Endodermal cell (in vitro differentiated cells): ENCODE results near the gene MBTD1. TPM values are rescaled to one million over a fixed set of nuclear protein-coding genes. Genes with fewer than 3 reads are reported as not detected.

Experiments
- DNase-seq: peaks from one replicate; pipeline ENCODE4 v3.0.0-alpha.2; 2017
- H3K27ac ChIP-seq: 2 replicates; pipeline ENCODE4 v1.5.1; 2013; ENCODE audit warnings: mild to moderate bottlenecking, low read depth, low read length, moderate library complexity
- H3K27me3 ChIP-seq: 2 replicates; pipeline ENCODE4 v1.6.1; 2013; ENCODE audit warnings: mild to moderate bottlenecking, low read length, moderate library complexity; ENCODE audit not compliant: insufficient read depth, control insufficient read depth, poor library complexity, severe bottlenecking
- H3K36me3 ChIP-seq: 2 replicates; pipeline ENCODE4 v1.7.0; 2013; ENCODE audit warnings: mild to moderate bottlenecking, low read length, moderate library complexity; ENCODE audit not compliant: control insufficient read depth, insufficient read depth
- H3K4me1 ChIP-seq: one replicate; pipeline ENCODE4 v1.7.0; 2013; ENCODE audit warnings: low read length; ENCODE audit not compliant: control insufficient read depth, insufficient read depth
- H3K4me3 ChIP-seq: 2 replicates; pipeline ENCODE4 v1.5.1; 2013; ENCODE audit warnings: mild to moderate bottlenecking, low read length, moderate library complexity
- H3K9ac ChIP-seq: 2 replicates; pipeline ENCODE4 v1.6.1; 2013; ENCODE audit warnings: mild to moderate bottlenecking, low read length, moderate library complexity; ENCODE audit not compliant: poor library complexity, severe bottlenecking; ENCODE audit errors: extremely low read depth
- H3K9me3 ChIP-seq: 2 replicates; pipeline ENCODE4 v1.6.1; 2013; ENCODE audit warnings: mild to moderate bottlenecking, low read length, moderate library complexity; ENCODE audit not compliant: control insufficient read depth
- H3K27ac Mint-ChIP-seq: 2 replicates; pipeline ENCODE4 v1.8.0; 2020; ENCODE audit warnings: mixed read lengths
- H3K27me3 Mint-ChIP-seq: 2 replicates; pipeline ENCODE4 v1.8.0; 2021; ENCODE audit warnings: mild to moderate bottlenecking, mixed read lengths; ENCODE audit not compliant: insufficient read depth
- H3K36me3 Mint-ChIP-seq: 2 replicates; pipeline ENCODE4 v1.8.0; 2020; ENCODE audit warnings: low read depth, mixed read lengths
- H3K4me1 Mint-ChIP-seq: 2 replicates; pipeline ENCODE4 v1.8.0; 2020; ENCODE audit warnings: mixed read lengths
- H3K4me3 Mint-ChIP-seq: 2 replicates; pipeline ENCODE4 v1.8.0; 2020; ENCODE audit warnings: mild to moderate bottlenecking, moderate library complexity, mixed read lengths
- H3K9me3 Mint-ChIP-seq: 2 replicates; pipeline ENCODE4 v1.8.0; 2020; ENCODE audit warnings: mild to moderate bottlenecking, mixed read lengths
- CTCF ChIP-seq: fragments of 200-600 bp; sonication (generic); conservative IDR thresholded peaks from 2 replicates; pipeline ENCODE4 v1.5.0; 2021; ENCODE audit warnings: antibody characterized with exemption, mild to moderate bottlenecking
- WGBS, 2 experiments: methylation state at CpG; one replicate each; pipeline versions ENCODE4 v1.1.5 to v1.1.7; 2013; ENCODE audit warnings: missing lambda C conversion rate in 2 of 2, mixed read lengths in 1 of 2; ENCODE audit not compliant: insufficient coverage in 1 of 2, insufficient read length in 1 of 2; 5-methylcytosine and 5-hydroxymethylcytosine counted together
- total RNA-seq, 2 donors: library from RNA; stranded (reverse); fragmentation: NEBNext Ultra II Directional in 1 of 2; extraction: Animal tissue kit (Norgen Biotek cat#: 25700) in 1 of 2; gene quantifications; 2 replicates in 1 of 2; 3 replicates in 1 of 2; pipeline ENCODE4 v1.2.1, GENCODE V29; 2021

MBTD1 gene
- total RNA-seq, 2 donors from 2014 or later, result 33.6 to 37.7 TPM

GRCh38 chr17:51238255-51238887, 21.5 kb downstream of the MBTD1 start:
- no peak overlapping the region for H3K27ac Mint-ChIP-seq
- WGBS, 2 experiments, result 90 to 98% methylated on average over 3 to 6 of the region's 6 CpGs
- H3K27me3 Mint-ChIP-seq, result no peaks in the 10 kb centered on the region

GRCh38 chr17:51234162-51234561, 25.7 kb downstream of the MBTD1 start:
- H3K9ac ChIP-seq, result no peak overlapping the region
- no peaks in the 10 kb centered on the region for H3K9me3 ChIP-seq
- no peaks in the 10 kb centered on the region for H3K27me3 ChIP-seq
- no peaks in the 10 kb centered on the region for H3K9me3 Mint-ChIP-seq
- H3K36me3 Mint-ChIP-seq, result peaks cover 20% of the 10 kb centered on the region
- no peaks in the 10 kb centered on the region for H3K27me3 Mint-ChIP-seq
- H3K27ac ChIP-seq, result no peak overlapping the region
- peaks cover 13% of the 10 kb centered on the region for H3K4me1 Mint-ChIP-seq
- H3K4me3 Mint-ChIP-seq, result no peak overlapping the region
- H3K4me1 ChIP-seq, result no peaks in the 10 kb centered on the region
- H3K36me3 ChIP-seq, result peaks cover 15% of the 10 kb centered on the region
- no peak overlapping the region for H3K4me3 ChIP-seq
- 91 to 93% methylated on average over 3 to 5 of the region's 6 CpGs for WGBS, 2 experiments
- no peak for TF ChIP-seq CTCF
- no peak for DNase-seq
- no peak overlapping the region for H3K27ac Mint-ChIP-seq

More at GRCh38 chr17:51238255-51238887, 21.5 kb downstream of the MBTD1 start:
- no peak for TF ChIP-seq CTCF
- no peaks in the 10 kb centered on the region for H3K9me3 ChIP-seq
- no peak overlapping the region for H3K9ac ChIP-seq
- no peaks in the 10 kb centered on the region for H3K4me1 ChIP-seq
- H3K36me3 ChIP-seq, result peaks cover 15% of the 10 kb centered on the region
- H3K36me3 Mint-ChIP-seq, result peaks cover 14% of the 10 kb centered on the region
- H3K4me3 Mint-ChIP-seq, result no peak overlapping the region
- H3K27ac ChIP-seq, result no peak overlapping the region
- H3K4me3 ChIP-seq, result no peak overlapping the region
- no peak for DNase-seq
- H3K27me3 ChIP-seq, result no peaks in the 10 kb centered on the region
- H3K4me1 Mint-ChIP-seq, result peaks cover under 1% of the 10 kb centered on the region
- no peaks in the 10 kb centered on the region for H3K9me3 Mint-ChIP-seq

GRCh38 chr17:51231999-51232398, 27.9 kb downstream of the MBTD1 start:
- Mint-ChIP-seq H3K27me3 (no peaks in the 10 kb centered on the region), H3K27ac (peak overlapping the region; percentile 65), H3K9me3 (no peaks in the 10 kb centered on the region), H3K4me1 (peaks cover 13% of the 10 kb centered on the region), H3K4me3 (no peak overlapping the region), H3K36me3 (peaks cover 25% of the 10 kb centered on the region)
- Histone ChIP-seq H3K27ac (no peak overlapping the region), H3K4me1 (no peaks in the 10 kb centered on the region), H3K36me3 (peaks cover 8% of the 10 kb centered on the region), H3K27me3 (no peaks in the 10 kb centered on the region), H3K9me3 (no peaks in the 10 kb centered on the region), H3K4me3 (no peak overlapping the region), H3K9ac (no peak overlapping the region)
- WGBS, 2 experiments, result 92 to 96% methylated on average over 2 to 4 of the region's 4 CpGs
- no peak for DNase-seq
- TF ChIP-seq CTCF, result no peak
